Measurements from ENCODE around the gene KLHL7.
"Not testable (repeated sequence)": the region's sequence is repeated elsewhere in the genome, so short reads cannot be mapped to it uniquely, and the experiment has no call there.

The KLHL7 gene

GRCh38 chr7:23196306-23196705 is 90.7 kb downstream of the KLHL7 start:
- no peak for TF ChIP-seq CTCF (IDR thresholded peaks at IDR 0.05; ENCODE audit: low read depth, low read length)
- no peak overlapping the region for H3K4me3 ChIP-seq (ENCODE audit: low read depth, low read length)

DNA sequence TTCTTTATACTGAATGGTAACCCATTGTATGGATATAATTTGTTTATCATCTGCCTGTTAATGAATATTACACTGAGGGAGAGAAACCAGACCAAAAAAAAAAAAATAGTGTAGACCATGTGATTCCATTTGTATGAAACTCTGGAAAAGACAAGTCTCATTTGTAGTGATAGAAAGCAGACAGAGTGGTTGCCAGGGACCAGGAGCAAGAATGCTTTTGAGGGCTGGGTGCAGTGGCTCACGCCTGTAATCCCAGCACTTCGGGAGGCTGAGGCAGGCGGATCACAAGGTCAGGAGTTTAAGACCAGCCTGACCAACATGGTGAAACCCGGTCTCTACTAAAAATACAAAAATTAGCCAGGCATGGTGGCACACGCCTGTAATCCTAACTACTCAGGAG is 92.2 kb downstream of the KLHL7 start:
- H3K4me3 ChIP-seq (ENCODE audit: low read depth, low read length): not testable (repeated sequence)

DNA sequence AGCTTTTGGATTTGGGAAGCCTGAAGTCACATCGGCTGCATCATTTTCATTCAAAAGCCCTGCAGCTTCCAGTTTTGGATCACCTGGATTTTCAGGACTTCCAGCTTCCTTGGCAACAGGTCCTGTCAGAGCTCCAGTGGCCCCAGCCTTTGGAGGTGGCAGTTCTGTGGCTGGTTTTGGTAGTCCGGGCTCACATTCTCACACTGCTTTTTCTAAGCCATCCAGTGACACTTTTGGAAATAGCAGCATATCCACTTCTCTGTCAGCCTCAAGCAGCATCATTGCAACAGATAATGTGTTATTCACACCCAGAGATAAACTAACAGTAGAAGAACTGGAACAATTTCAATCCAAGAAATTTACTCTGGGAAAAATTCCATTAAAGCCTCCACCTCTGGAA is 94.7 kb downstream of the KLHL7 start:
- TF ChIP-seq CTCF (IDR thresholded peaks at IDR 0.05; ENCODE audit: low read depth, low read length): no peak
- H3K4me3 ChIP-seq (ENCODE audit: low read depth, low read length): no peak overlapping the region

GRCh38 chr7:23204241-23204640 is 98.7 kb downstream of the KLHL7 start:
- no peak for TF ChIP-seq CTCF (IDR thresholded peaks at IDR 0.05; ENCODE audit: low read depth, low read length)
- H3K4me3 ChIP-seq (ENCODE audit: low read depth, low read length): no peak overlapping the region

DNA sequence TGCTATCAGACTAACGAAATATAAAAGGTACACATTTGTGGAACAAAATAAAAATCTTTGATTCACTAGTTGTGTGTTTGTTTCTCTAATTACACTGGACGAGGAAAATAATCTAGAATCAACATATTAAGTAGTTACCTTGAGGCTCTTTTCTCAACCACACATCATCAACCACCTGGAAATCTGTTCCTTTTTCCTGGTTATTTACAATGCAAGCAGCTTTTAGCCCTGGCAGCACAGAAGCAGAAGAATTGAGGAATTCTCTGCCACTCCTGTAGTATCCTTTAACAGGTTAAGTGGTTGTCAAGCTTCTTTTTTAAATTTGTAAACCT is 100.0 kb downstream of the KLHL7 start:
- H3K4me3 ChIP-seq (ENCODE audit: low read depth, low read length): no peak overlapping the region
- TF ChIP-seq CTCF (IDR thresholded peaks at IDR 0.05; ENCODE audit: low read depth, low read length): no peak

GRCh38 chr7:23205909-23206767 is 100.6 kb downstream of the KLHL7 start:
- no peak overlapping the region for H3K4me3 ChIP-seq (ENCODE audit: low read depth, low read length)
- TF ChIP-seq CTCF (IDR thresholded peaks at IDR 0.05; ENCODE audit: low read depth, low read length): no peak

DNA sequence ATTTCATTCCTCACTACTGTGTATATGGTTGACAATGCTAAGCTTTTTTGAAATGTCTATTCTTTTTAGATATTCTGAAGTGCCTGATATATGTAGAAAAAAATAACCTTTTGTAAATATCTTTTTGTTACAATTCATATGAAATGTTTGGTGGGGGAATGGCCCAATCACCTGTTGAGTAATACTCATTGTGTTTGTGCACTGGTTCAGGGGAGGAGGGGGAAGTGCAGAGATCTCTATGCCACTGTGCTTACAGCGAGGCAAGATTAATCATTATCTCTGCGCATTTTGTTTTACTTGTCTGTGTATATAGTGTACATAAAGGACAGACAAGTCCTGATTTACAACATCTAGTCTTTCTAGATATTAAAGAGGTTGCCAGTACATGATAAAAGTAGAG is 101.4 kb downstream of the KLHL7 start:
- H3K4me3 ChIP-seq (ENCODE audit: low read depth, low read length): no peak overlapping the region
- TF ChIP-seq CTCF (IDR thresholded peaks at IDR 0.05; ENCODE audit: low read depth, low read length): no peak

- no peak overlapping the region for H3K4me3 ChIP-seq (ENCODE audit: low read depth, low read length)
- no peak for TF ChIP-seq CTCF (IDR thresholded peaks at IDR 0.05; ENCODE audit: low read depth, low read length)
Measured at GRCh38 chr7:23207884-23208283, 102.3 kb downstream of the KLHL7 start.

Measured in WI38 (cell line).